ENCODE data around the gene WDR82. TPM values are rescaled to one million over a fixed set of nuclear protein-coding genes. Genes with fewer than 3 reads are reported as not detected.

Gene WDR82
- total and polyA plus RNA-seq, 12 donors, result 23.8 to 84.0 (median 54.4) TPM

DNA sequence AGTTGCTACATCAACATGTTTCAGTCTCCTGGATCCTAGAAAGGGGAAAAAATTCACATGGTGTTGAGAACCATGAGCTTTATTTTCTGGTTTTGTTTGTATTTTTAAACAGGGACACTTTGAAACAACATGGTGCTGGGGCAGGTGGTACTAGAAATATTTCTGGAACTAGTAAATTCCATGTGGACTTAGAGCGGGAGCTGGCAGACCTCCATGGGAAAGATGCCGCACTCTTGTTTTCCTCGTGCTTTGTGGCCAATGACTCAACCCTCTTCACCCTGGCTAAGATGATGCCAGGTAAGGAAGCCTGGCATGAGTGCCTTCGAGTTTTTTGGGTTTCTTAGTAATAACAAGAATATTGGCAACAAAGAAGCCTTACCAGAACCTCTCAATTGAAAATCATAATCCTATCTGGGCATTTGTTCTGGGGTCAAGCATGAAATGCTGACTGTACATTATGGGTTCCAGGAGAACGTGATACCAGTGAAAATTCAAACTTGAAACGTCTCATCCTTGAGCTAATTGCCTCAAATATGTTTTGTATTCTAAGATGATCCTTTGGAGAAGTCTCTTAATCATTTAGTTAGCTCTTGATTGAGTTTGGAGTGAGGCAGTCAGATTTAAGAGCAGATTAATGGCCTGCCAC lies 72.6 kb downstream of the WDR82 start:
- 52 to 76% (median 58%) methylated on average over 6 of the region's 6 CpGs for WGBS, 4 donors
- TF ChIP-seq, protein P1, sequence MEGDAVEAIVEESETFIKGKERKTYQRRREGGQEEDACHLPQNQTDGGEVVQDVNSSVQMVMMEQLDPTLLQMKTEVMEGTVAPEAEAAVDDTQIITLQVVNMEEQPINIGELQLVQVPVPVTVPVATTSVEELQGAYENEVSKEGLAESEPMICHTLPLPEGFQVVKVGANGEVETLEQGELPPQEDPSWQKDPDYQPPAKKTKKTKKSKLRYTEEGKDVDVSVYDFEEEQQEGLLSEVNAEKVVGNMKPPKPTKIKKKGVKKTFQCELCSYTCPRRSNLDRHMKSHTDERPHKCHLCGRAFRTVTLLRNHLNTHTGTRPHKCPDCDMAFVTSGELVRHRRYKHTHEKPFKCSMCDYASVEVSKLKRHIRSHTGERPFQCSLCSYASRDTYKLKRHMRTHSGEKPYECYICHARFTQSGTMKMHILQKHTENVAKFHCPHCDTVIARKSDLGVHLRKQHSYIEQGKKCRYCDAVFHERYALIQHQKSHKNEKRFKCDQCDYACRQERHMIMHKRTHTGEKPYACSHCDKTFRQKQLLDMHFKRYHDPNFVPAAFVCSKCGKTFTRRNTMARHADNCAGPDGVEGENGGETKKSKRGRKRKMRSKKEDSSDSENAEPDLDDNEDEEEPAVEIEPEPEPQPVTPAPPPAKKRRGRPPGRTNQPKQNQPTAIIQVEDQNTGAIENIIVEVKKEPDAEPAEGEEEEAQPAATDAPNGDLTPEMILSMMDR (IDR thresholded peaks at IDR 0.05), result no peak
- TF ChIP-seq POLR2A (IDR thresholded peaks at IDR 0.05), result no peak
- H3K27ac ChIP-seq, result peak overlapping the region in 3 of 5 donors; percentile 4 to 80 (median 53)
- H3K4me3 ChIP-seq, result no peak overlapping the region
- peaks cover 24 to 84% of the 10 kb centered on the region in 2 donors for H3K4me1 ChIP-seq (replicated peaks in 1 of 2)
- H3K36me3 ChIP-seq (replicated peaks in 1 of 2), result peaks cover 0 to 100% of the 10 kb centered on the region in 2 donors
- H3K27me3 ChIP-seq, result no peaks in the 10 kb centered on the region
- no peaks in the 10 kb centered on the region for H3K9me3 ChIP-seq (replicated peaks in 1 of 3)
- peak in 3 of 7 donors; percentile 59 to 72 (median 70) for DNase-seq
- intact Hi-C loops (cut with DNase I), result no loop called here

MicroRNAs encoded within 50 kb of the gene (microRNA counts, 767-probe panel; counts per million panel counts)
- microRNA hsa-let-7g-5p, result 7,877 to 9,363 counts per million in 2 donors

Small RNAs within 50 kb of the gene (microRNA-seq; reads per million reads assigned to microRNA genes)
- 0.38 to 1.1 (median 0.45) reads per million in 3 donors for gene MIR135A1
- 61,047 to 149,961 (median 132,679) reads per million in 3 donors for gene MIRLET7G

Small RNAs within 50 kb of the gene (small RNA-seq; reads per million reads assigned to genes)
- gene MIR135A1 (0 to 0.12 reads per million in 2 donors), gene MIRLET7G (1,146 to 1,762 reads per million in 2 donors)

Other genes starting within 250 kb of the WDR82 start
- gene DUSP7, start 222.1 kb downstream of the WDR82 start, total RNA-seq, result 10 to 100 TPM in 8 of 9 donors, 1 to 10 TPM in 1; 5.5 to 35.0 (median 16.4) TPM
- gene DUSP7, start 222.1 kb downstream of the WDR82 start, polyA plus RNA-seq, result 10 to 100 TPM in 1 of 3 donors, 1 to 10 TPM in 2; 5.7 to 10.0 (median 7.7) TPM
- 1 to 10 TPM; 2.9 to 8.4 (median 6.2) TPM for gene POC1A, start 124.2 kb downstream of the WDR82 start, total RNA-seq
- 1 to 10 TPM; 2.0 to 6.4 (median 2.8) TPM for gene POC1A, start 124.2 kb downstream of the WDR82 start, polyA plus RNA-seq
- 1,000 to 10,000 TPM in 1 of 9 donors, 100 to 1,000 TPM in 8; 233 to 3,700 (median 664) TPM for gene ALAS1, start 80.5 kb downstream of the WDR82 start, total RNA-seq
- 100 to 1,000 TPM in 2 of 3 donors, 10 to 100 TPM in 1; 64.9 to 849 (median 387) TPM for gene ALAS1, start 80.5 kb downstream of the WDR82 start, polyA plus RNA-seq
- gene TLR9, start 53.0 kb downstream of the WDR82 start, total RNA-seq, result under 1 TPM in 5 of 9 donors, not detected in 4; under 0.01 to 0.61 (median 0.13) TPM
- gene TLR9, start 53.0 kb downstream of the WDR82 start, polyA plus RNA-seq, result under 1 TPM in 2 of 3 donors, not detected in 1; 0.34 to 0.56 TPM
- gene TWF2, start 39.5 kb downstream of the WDR82 start, total RNA-seq, result 10 to 100 TPM; 31.7 to 95.6 (median 55.2) TPM
- 10 to 100 TPM; 13.6 to 28.2 (median 26.1) TPM for gene TWF2, start 39.5 kb downstream of the WDR82 start, polyA plus RNA-seq
- 10 to 100 TPM in 8 of 9 donors, 1 to 10 TPM in 1; 3.2 to 28.0 (median 20.4) TPM for gene PPM1M, start 32.9 kb downstream of the WDR82 start, total RNA-seq
- 10 to 100 TPM in 2 of 3 donors, 1 to 10 TPM in 1; 9.1 to 29.8 (median 23.1) TPM for gene PPM1M, start 32.9 kb downstream of the WDR82 start, polyA plus RNA-seq
- 10 to 100 TPM in 6 of 9 donors, 1 to 10 TPM in 3; 8.1 to 17.9 (median 13.7) TPM for gene GLYCTK, start 9.2 kb upstream of the WDR82 start, total RNA-seq
- gene GLYCTK, start 9.2 kb upstream of the WDR82 start, polyA plus RNA-seq, result 10 to 100 TPM in 2 of 3 donors, 1 to 10 TPM in 1; 4.9 to 31.7 (median 18.0) TPM
- 10 to 100 TPM in 4 of 9 donors, 1 to 10 TPM in 5; 3.8 to 14.0 (median 7.6) TPM for gene DNAH1, start 37.7 kb upstream of the WDR82 start, total RNA-seq
- gene DNAH1, start 37.7 kb upstream of the WDR82 start, polyA plus RNA-seq, result 10 to 100 TPM in 2 of 3 donors, 1 to 10 TPM in 1; 2.1 to 24.4 (median 16.6) TPM
- gene BAP1, start 131.4 kb upstream of the WDR82 start, total RNA-seq, result 100 to 1,000 TPM in 1 of 9 donors, 10 to 100 TPM in 8; 68.8 to 114 (median 89.4) TPM
- gene BAP1, start 131.4 kb upstream of the WDR82 start, polyA plus RNA-seq, result 100 to 1,000 TPM in 2 of 3 donors, 10 to 100 TPM in 1; 44.0 to 146 (median 122) TPM
- gene PHF7, start 132.0 kb upstream of the WDR82 start, total RNA-seq, result 10 to 100 TPM in 1 of 9 donors, 1 to 10 TPM in 8; 4.8 to 12.2 (median 7.2) TPM
- 10 to 100 TPM in 1 of 3 donors, 1 to 10 TPM in 2; 4.0 to 13.1 (median 4.6) TPM for gene PHF7, start 132.0 kb upstream of the WDR82 start, polyA plus RNA-seq
- gene SEMA3G, start 166.5 kb upstream of the WDR82 start, total RNA-seq, result 1 to 10 TPM; 1.9 to 6.8 (median 3.0) TPM
- 1 to 10 TPM in 2 of 3 donors, under 1 TPM in 1; 0.81 to 6.4 (median 1.9) TPM for gene SEMA3G, start 166.5 kb upstream of the WDR82 start, polyA plus RNA-seq
- 10 to 100 TPM in 3 of 9 donors, 1 to 10 TPM in 6; 1.1 to 42.0 (median 4.4) TPM for gene TNNC1, start 175.4 kb upstream of the WDR82 start, total RNA-seq
- gene TNNC1, start 175.4 kb upstream of the WDR82 start, polyA plus RNA-seq, result 10 to 100 TPM in 2 of 3 donors, 1 to 10 TPM in 1; 4.2 to 32.7 (median 26.7) TPM
- gene NISCH, start 177.0 kb upstream of the WDR82 start, total RNA-seq, result 100 to 1,000 TPM in 5 of 9 donors, 10 to 100 TPM in 4; 69.5 to 145 (median 107) TPM
- 100 to 1,000 TPM in 1 of 3 donors, 10 to 100 TPM in 2; 39.4 to 186 (median 93.5) TPM for gene NISCH, start 177.0 kb upstream of the WDR82 start, polyA plus RNA-seq
- gene STAB1, start 216.7 kb upstream of the WDR82 start, total RNA-seq, result 100 to 1,000 TPM in 8 of 9 donors, 10 to 100 TPM in 1; 30.8 to 650 (median 452) TPM
- 1,000 to 10,000 TPM in 1 of 3 donors, 100 to 1,000 TPM in 1, 10 to 100 TPM in 1; 33.9 to 1,593 (median 996) TPM for gene STAB1, start 216.7 kb upstream of the WDR82 start, polyA plus RNA-seq

Data from adrenal gland (tissue), 12 donors.